BJ (cell line): ENCODE data around the gene ACER3. TPM values are rescaled to one million over a fixed set of nuclear protein-coding genes. Genes with fewer than 3 reads are reported as not detected.

Experiments used
- CTCF ChIA-PET: fragments of 350-600 bp; formaldehyde crosslinking; extraction: SDS; loops from one replicate; lab custom pipeline; 2021; ENCODE audit warnings: antibody characterized with exemption, inconsistent platforms; lab: Yijun Ruan, JAX
- POLR2A ChIA-PET: fragments of 300-600 bp; sonication (Branson Sonifier 250); formaldehyde crosslinking; extraction: SDS; loops from one replicate; lab custom pipeline; 2021; ENCODE audit warnings: antibody characterized with exemption; lab: Charles Lee
- DNase-seq: peaks from one replicate; pipeline ENCODE4 v3.0.0-alpha.2; 2011; ENCODE audit warnings: low read depth
- H3K27me3 ChIP-seq: 2 replicates; pipeline ENCODE4 v1.6.0; 2011; ENCODE audit warnings: low read length; ENCODE audit not compliant: control insufficient read depth, insufficient read depth
- H3K36me3 ChIP-seq: 2 replicates; pipeline ENCODE4 v1.5.1; 2011; ENCODE audit warnings: low read length; ENCODE audit not compliant: control insufficient read depth, insufficient read depth
- H3K4me3 ChIP-seq: 2 replicates; pipeline ENCODE4 v1.5.1; 2011; ENCODE audit warnings: low read depth, mild to moderate bottlenecking, control low read depth, low read length
- CTCF ChIP-seq: IDR thresholded peaks from 2 replicates; pipeline ENCODE4 v1.5.1; 2011; ENCODE audit warnings: low read depth, mild to moderate bottlenecking, control low read depth, inconsistent platforms, low read length, moderate library complexity; ENCODE audit not compliant: insufficient read depth
- polyA plus RNA-seq: library from polyadenylated mRNA; depleted of rRNA; stranded (reverse); fragments of >200 nt; gene quantifications from 2 replicates; pipeline ENCODE4 v1.2.3, GENCODE V29; 2011

ACER3 gene
- polyA plus RNA-seq, 1 experiment: 9.7 TPM

DNA sequence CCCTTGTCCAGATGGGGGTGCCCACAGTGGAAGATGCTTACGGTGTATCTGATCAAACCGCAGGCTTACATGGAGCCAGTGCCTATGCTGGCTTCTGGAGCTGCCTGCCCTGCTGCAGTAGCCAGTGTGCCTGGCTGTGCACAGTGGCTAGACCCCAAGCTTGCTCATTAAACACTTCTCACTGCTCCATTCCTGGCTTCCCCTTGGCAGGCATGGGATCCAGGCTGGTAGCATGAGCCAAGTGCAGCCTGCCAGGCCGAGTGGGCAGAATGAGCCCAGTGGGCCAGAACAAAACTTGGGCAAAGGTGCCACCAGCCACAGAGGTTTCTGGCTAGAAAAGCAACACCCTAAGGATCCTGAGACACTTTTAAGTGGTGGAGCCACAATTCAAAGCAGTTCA lies 118.1 kb downstream of the ACER3 start:
- DNase-seq: no peak
- Histone ChIP-seq H3K4me3 (no peak overlapping the region), H3K27me3 (no peaks in the 10 kb centered on the region), H3K36me3 (no peaks in the 10 kb centered on the region)
- CTCF ChIA-PET: interaction anchor here (0.6 to 1.4 kb wide), 2 partner anchors 12 to 59 kb away, joined by 3 read pairs; no protein-coding TSS in a partner anchor
- POLR2A ChIA-PET: no interaction called here
- TF ChIP-seq CTCF: no peak

DNA sequence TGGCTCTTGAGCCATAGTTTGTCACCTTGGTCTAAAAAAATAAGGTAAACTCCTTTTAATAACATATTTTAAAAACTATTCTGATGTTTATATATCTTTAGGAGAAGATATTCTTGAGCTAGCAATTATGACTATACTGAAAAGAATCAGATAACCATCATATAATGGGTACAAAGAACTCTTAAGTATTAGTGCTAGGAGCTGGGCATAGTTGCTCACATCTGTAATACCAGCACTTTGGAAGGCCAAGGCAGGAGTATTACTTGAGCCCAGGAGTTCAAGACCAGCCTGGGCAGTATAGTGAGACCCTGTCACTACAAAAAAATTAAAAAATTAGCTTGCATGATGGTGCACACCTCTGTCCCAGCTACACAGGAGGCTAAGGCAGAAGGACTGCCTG lies 119.5 kb downstream of the ACER3 start:
- POLR2A ChIA-PET: no interaction called here
- Histone ChIP-seq H3K27me3 (no peaks in the 10 kb centered on the region), H3K4me3 (no peak overlapping the region), H3K36me3 (no peaks in the 10 kb centered on the region)
- no peak for DNase-seq
- CTCF ChIA-PET: interaction anchor here (0.6 to 1.3 kb wide), 2 partner anchors 17 to 27 kb away, joined by 4 read pairs; no protein-coding TSS in a partner anchor
- no peak for TF ChIP-seq CTCF

- Histone ChIP-seq H3K4me3 (no peak overlapping the region), H3K36me3 (no peaks in the 10 kb centered on the region), H3K27me3 (no peaks in the 10 kb centered on the region)
- CTCF ChIA-PET: no interaction called here
- TF ChIP-seq CTCF: no peak
- no peak for DNase-seq
- POLR2A ChIA-PET: no interaction called here
Observed at GRCh38 chr11:76984743-76985142, 124.0 kb downstream of the ACER3 start.

GRCh38 chr11:76987203-76987602 lies 126.5 kb downstream of the ACER3 start:
- no peak for DNase-seq
- TF ChIP-seq CTCF: no peak
- no peaks in the 10 kb centered on the region for H3K36me3 ChIP-seq
- no peaks in the 10 kb centered on the region for H3K27me3 ChIP-seq
- POLR2A ChIA-PET: no interaction called here
- H3K4me3 ChIP-seq: no peak overlapping the region
- CTCF ChIA-PET: interaction anchor here (1.7 kb wide), 1 partner anchor 104 kb away, joined by 5 read pairs; no protein-coding TSS in a partner anchor

DNA sequence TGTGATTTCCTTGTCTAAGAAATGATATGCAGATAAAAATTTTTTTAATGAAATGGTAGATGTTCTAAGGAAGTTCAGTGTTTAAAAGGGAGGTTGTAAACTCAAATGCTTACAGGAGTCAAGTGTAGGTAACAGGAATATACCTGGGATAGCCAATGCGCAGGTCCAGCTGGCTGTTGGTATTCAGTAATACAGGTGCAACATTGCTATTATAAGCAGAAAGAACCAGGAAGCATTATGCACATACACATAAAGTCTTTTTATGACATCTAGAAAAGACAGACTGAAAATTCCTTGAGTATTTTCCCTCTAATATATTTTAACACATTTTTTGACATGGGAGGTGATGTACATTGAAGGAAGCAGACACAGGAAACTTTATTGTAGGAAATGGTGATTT lies 129.9 kb downstream of the ACER3 start:
- no peak overlapping the region for H3K4me3 ChIP-seq
- CTCF ChIA-PET: interaction anchor here (0.9 kb wide), 1 partner anchor 12 kb away, joined by 3 read pairs; no protein-coding TSS in a partner anchor
- H3K27me3 ChIP-seq: no peaks in the 10 kb centered on the region
- DNase-seq: no peak
- POLR2A ChIA-PET: no interaction called here
- no peak for TF ChIP-seq CTCF
- no peaks in the 10 kb centered on the region for H3K36me3 ChIP-seq
